Activated CD8-positive, alpha-beta memory T cell treated with anti-CD3 and anti-CD28 coated beads, Interleukin-2, amount 50 U/mL, for 24 hours (primary cell): ENCODE results near the gene TTC28.

Source experiments
- DNase-seq: peaks from one replicate; pipeline ENCODE4 v3.0.0-alpha.2; 2020; ENCODE audit errors: extremely low read depth

The TTC28 gene

DNA sequence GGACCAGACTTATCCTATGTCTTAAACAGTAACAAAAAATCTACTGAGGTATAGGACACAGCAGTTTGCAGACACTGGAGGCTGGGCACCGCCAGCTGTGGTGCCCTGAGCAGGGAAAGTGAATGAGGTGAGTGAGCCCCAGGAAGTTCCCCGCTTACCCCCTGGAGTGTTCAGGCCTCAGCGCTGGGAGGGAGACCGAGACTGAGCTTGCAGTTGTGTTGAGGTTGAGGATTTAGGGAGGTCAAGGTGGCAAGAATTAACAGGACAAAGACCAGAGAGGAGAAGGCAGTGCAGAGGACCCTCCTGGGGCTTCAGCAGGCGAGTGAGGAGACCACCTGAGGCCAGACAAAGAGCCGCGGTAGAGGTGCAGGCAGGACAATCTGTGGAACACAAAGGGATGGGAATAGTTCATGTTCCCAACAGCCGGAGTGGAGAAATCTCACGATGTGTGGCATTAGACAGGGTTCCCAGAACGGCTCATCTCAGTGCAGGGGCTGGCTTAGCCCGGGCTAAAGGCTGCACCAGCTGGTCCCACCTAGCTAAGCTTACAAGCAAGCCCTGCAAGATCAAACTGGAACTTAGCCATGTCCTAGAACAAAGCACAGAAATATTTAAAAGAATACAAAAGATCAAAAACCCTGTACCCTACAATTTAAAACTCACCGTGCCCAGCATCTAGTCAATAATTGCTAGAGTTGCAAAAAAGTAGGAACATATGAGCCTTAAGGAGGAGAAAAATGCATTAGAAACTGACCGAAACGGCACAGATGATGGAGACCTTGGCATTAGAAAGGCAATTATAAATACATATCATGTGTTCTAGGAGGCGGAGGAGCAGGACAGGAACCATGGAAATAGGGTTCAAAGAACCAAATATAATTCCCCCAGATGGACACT is 713.2 kb downstream of the TTC28 start:
- DNase-seq: no peak

DNA sequence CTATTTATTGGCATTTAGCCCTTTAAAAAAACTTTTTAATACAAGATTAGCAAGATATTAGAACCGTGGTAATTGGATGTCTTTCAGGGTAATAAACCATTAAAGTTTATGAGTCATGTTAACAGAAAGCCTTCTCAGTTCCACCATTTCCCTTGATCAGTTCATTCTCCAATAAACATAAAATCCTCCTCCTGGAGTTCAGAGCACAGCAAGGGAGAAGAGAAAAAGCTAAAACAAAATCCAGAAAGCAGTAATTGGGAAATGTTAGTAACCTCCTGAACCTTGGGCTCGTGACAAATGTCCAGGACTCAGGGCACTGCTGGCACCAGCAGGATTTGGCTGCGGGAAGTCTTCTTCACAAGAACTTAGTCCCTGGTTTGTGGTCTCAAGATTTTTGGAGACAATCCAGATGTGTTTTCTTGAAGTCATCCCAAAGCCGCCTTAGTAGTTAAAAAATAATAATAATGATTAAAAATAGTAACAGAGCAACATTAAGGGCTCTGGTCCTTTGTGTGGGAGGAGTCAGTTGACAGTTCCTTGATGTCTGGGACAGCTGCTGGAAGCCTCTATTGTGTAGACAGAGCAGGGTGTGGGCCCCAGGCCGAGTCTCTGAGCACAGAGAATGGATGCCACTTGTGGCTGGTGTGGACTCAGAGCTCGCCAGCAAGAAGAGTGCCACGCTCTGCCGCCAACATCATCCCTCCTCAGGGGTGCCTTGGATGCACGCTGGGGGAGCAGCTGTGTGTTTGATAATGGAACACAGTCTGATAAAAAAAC is 717.2 kb downstream of the TTC28 start:
- DNase-seq: no peak

DNA sequence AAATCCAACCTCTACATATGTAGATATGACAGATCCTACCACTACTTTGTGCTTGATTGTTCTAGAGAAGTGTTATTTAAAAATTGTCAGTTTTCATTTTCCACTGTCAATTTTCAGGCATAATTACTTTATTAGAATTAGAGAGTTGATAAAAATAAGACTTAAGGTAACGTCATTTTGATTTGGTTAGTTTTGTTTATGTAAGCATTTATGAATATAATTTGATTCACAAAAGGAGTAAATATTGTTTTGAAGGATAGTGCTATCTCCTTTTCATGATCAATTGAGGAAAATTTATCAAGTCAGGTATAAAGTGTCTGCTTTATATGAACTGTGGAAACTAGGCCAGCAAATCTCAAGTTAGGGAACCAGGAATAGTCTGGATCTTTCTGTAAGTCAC is 718.0 kb downstream of the TTC28 start:
- DNase-seq: no peak

DNA sequence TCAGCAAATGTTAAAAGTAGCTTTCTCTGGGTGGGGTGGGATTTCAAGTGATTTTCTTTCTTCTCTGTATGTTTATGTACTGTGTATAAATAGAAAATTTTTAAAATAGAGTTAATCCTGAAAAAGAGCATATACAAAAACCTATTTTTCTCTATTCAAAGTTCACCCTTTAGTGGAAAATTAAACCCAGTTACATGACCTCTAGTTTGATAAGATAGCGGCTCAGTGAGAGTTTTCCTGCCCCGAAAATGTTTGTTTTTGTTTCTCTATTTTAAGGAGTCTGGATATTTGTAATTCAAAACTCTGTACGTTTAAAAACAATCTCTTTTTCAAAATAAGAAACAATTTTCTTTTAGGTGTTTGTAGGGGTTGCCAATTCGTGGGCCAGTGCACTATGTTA is 718.5 kb downstream of the TTC28 start:
- no peak for DNase-seq

DNA sequence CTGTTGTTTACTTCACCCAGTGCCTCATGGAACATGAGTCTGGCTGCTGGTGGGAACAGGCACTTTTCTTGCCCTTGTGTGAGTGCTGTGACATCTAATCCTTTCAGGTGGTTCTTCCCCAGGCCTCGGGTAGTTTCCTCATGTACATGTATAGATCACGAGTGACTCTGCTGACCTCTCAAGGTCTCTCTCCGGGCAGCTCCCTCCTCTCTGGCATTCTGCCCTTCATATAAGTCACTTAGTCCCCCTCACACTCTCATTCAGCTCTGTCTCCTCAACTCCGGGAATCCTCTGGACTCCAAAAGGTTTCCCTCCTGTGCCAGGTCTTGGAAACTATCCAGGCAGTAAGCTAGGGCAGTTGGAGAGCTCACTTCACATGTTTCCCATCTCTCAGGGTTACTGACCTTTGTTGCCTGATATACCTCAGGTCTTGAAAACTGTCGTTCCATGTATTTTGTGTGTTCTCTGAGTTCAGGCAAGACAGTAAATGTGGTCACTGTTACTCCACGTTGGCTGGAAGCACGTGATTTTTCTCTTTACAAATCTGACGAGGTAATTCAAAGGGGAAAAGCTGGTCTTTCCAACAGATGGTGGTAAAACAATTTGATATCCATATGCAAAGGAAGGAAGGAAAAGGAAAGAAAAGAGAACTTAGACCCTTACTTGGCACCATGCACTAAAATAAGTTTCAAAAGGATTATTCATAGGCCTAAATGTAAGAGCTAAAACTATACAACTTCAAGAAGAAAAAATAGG is 720.1 kb downstream of the TTC28 start:
- no peak for DNase-seq

DNA sequence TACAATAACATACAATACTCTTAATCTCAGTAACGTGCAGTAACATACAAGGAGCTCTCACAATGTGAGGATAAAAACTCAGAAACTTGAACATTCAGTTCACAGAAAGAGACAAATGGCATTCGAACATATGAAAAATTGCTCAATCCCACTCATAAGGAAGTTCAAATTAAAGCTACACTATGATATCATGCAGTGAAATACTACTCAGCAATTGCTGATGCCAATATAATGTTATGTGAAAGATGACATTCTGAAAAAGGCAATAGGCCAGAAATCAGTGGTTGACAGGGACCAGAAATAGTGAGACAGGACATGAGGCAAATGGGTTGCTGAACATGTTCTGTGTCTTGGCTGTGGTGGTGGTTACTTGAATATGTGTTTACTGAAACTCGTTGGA is 726.9 kb downstream of the TTC28 start:
- DNase-seq: no peak

DNA sequence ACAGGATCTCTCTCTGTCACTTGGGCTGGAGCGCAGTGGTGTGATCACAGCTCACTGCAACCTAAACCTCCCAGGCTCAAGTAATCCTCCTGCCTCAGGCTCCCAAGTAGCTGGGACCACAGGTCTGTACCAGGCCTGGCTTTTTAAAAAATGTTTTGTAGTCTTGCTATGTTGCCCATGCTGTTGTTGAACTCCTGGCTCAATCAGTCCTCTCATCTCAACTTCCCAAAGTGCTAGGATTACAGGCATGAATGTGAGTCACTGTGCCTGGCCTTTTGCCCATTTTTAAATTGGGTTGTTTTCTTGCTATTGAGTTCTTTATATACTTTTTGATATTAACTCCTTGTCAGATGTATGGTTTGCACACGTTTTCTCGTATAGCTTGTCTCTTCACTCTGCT is 727.5 kb downstream of the TTC28 start:
- DNase-seq: no peak

DNA sequence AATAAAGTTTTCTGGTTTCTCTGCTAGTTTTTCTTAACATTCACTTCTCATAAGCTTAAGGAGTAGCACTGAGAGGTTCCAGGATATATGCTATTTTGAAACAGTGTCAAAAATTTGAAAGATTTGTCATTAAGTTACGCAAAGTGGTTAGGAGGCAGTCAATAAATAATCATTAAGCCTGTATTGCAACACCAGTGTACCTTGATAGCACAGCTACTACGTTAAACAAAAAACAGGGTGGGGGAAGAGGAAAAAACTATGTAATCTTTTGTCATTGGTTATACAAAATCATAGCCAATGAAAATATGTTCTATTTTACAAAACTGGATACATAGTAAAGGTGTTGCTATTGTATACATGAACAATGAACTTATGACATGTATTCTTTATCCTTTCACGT is 730.2 kb downstream of the TTC28 start:
- DNase-seq: no peak

DNA sequence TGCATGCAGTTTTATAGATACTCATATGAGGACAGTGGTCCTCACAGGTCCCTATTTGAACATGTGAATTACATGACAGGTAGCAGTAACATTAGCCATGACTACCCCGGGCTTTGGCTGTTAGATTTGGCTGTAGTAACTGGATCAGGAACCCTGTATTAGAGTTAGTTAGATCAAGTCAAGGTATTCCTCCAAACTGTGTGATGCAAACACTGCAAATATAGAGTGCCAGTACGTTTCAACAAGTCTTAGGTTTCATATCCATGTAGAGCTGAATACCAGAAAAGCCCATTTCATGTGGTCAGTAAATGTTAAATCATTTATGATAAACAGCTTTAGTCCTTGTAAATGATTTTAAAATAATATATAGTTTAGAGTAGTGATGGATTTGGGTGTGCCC is 731.1 kb downstream of the TTC28 start:
- no peak for DNase-seq

DNA sequence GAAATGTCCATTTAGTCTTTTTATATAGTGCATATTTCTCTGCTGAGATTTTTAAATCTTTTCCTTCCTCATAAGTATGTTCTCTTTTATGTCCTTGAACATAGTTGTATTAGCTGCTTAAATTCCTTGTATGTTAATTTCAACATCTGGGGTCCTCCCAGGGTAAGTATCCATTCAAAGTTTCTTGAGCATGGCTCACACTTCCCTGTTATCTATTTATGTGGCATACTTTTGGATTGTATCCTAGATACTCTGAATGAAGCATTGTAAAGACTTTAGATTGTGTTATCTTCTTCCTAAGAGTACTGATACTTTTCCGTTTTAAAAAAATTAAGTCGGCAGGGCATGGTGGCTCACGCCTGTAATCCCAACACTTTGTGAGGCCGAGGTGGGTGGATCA is 732.2 kb downstream of the TTC28 start:
- no peak for DNase-seq

DNA sequence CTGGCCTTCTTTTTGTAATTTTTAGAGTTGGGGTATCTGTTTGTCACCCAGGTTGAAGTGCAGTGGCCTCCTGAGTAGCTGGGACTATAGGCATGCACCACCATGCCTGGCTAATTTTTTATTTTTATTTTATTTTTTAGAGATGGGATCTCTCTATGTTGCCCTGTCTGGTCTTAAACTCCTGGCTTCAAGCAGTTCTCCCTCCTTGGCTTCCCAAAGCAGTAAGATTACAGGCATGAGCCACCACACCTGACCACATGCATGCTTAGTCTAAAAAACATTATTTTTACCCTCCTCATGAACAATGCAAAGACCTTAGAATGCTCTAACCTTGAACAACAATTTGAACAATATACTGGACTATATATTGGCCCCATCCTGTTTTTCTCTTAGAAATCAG is 738.5 kb downstream of the TTC28 start:
- no peak for DNase-seq

DNA sequence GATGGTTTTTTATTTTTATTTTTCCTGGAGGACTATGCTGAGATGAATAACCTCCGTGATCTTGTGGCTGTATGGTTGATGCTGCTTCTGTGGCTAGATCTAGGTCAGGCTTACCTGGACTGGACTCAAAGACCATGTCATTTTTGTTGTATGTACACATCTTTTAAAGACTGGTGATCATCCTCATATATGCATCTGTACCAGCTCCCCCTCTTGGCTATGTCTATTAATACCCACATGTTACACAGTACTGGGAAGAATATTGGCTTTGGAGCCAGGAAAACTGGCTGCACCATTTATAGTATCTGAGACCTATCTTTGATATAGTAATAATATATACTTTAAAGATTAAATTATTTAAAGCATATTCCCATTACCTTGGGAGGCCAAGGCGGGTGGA is 742.2 kb downstream of the TTC28 start:
- DNase-seq: no peak

DNA sequence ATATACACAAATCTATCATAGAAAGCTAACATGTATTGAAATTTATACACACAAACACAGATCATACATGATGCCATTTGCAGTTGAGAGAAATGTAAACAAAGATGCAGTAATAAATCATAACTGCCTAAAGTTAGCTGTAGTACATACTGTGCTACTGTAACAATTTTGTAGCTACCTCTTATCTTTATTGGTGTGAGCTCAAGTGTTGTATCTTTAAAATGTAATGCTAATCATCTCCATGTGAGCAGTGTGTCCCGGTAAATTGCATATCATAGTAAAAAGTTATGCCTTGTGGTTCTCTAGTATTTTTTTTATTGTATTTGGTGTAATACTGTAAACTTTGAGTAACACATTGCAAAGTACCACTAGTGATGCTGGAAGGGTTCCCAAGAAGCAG is 743.7 kb downstream of the TTC28 start:
- DNase-seq: no peak

DNA sequence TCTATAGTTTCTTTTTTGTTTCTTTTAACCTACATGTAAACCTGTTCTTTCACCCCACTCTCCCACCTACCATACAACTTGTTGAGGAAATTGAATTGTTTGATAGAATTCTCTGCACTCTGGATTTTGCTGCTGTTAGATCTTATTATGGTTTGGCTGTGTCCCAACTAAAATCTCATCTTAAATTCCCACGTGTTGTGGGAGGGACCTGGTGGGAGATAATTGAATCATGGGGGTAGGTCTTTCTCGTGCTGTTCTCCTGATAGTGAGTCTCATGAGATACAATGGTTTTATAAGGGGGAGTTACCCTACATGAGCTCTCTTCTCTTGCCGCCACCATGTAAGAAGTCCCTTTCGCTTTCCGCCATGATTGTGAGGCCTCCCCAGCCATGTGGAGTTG is 745.6 kb downstream of the TTC28 start:
- DNase-seq: no peak

DNA sequence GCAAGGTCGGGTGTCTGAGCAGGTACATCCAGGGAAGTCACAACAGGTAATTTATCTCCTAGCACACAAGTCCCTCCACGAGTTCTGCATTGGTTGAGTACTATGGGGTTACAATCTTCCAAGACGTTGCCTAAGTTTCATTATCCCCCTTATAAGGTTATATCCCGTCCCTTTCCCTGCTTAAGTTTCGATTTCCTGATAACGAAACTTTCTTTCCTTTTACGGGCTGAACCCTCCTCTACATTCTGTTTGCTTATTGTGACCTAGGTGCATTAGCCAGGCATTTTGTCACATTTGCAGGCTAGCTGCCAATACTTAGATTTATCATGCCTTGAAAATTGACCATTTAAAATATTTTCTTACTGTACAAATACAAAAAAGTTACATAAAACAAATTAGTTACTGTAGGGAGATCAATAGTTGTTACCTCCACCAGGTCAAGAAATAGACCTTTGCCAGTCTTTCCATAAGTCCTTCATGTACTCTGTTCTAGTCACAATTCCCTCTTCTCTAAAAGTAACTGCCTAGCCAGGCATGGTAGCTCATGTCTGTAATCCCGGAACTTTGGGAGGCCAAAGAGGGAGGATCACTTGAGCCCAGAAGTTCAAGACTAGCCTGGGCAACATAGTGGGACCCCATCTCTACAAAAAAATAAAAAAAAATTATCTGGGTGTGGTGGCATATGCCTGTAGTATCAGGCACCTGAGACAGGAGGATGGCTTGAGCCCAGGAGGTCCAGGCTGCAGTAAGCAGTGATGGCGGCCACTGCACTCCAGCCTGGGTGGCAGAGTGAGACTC is 746.3 kb downstream of the TTC28 start:
- DNase-seq: no peak

DNA sequence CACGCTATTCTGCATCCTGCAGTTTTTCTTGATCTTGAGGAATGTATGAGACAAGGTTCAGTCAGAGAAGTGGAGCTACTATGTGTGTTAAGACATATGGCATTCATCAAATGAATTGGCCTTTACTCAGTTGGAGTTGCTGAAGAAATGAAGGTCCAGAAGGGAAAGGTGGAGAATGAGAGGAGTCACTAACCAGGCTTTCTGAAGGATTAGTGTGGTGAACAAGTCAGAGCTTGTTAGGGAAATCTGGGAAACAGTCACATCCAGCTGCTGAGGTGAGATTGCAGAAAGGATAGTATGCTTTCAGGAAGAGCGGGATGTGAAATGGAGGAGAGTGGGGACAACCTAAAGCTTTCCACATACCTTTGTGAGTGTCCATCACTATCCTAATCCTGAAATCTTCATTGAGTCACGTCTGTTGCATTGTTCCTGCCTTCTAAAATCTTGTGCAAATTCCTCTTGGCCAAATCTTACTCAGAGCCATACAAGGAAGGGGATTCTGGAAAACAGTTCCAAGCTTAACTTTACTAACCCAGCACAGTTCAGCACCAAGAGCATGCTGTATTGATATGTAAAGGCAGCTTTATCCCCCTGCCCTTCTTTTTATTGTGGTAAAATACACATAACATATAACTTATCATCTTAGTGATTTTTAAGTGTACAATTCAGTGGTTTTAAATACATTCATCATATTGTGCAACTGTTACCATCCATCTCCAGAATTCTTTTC is 749.1 kb downstream of the TTC28 start:
- DNase-seq: no peak
